HCT116 (cell line): ENCODE results near the gene RAP2A. TPM values are rescaled to one million over a fixed set of nuclear protein-coding genes. Genes with fewer than 3 reads are reported as not detected.

ENCODE experiments used
- ATAC-seq: fragments of 200-7000 bp; cut with Tn5 transposase; 2 replicates; pipeline ENCODE4 v1.9.1; 2020; ENCODE audit warnings: mild to moderate bottlenecking, moderate library complexity
- BruUV-seq: library from RNA; stranded (reverse); fragments of 400-500 nt; replicated peaks from 2 replicates; lab custom pipeline; 2021; lab: Mats Ljungman, UMichigan
- CTCF ChIA-PET: fragments of 300-600 bp; sonication (Branson Sonifier 250); formaldehyde crosslinking; loops from one replicate; lab custom pipeline; 2021; ENCODE audit warnings: antibody characterized with exemption; lab: Charles Lee
- POLR2A ChIA-PET: fragments of 300-600, 350-600 bp; sonication (Branson Sonifier 250); formaldehyde crosslinking; loops from one replicate; lab custom pipeline; 2021; ENCODE audit warnings: antibody characterized with exemption; lab: Charles Lee
- RAD21 ChIA-PET, 2 experiments: fragments of 300-600 bp; sonication (Branson Sonifier 250); formaldehyde crosslinking; loops; one replicate each; lab custom pipeline; 2023; ENCODE audit warnings: low total read pairs in 2 of 2; ENCODE audit not compliant: uncharacterized antibody in 2 of 2, unreplicated experiment in 2 of 2, low non-redundant PET in 1 of 2; lab: Charles Lee
- DNase-seq: peaks from one replicate; pipeline ENCODE4 v3.0.0-alpha.2; 2010; ENCODE audit warnings: low read depth, low spot score
- H2AFZ ChIP-seq: fragments of 200-600 bp; shearing (Covaris generic), sonication (generic); 2 replicates; pipeline ENCODE4 v1.6.1; 2017; ENCODE audit warnings: low read depth, mixed run types, mixed read lengths, antibody characterized with exemption, low read length; ENCODE audit not compliant: poor library complexity, severe bottlenecking
- H3K27ac ChIP-seq: 2 replicates; pipeline ENCODE4 v1.5.1; 2012; ENCODE audit warnings: low read depth, low read length
- H3K27me3 ChIP-seq: fragments of 200-600 bp; sonication (generic); 2 replicates; pipeline ENCODE4 v1.6.1; 2016; ENCODE audit warnings: mixed run types, low read length, mixed read lengths; ENCODE audit not compliant: insufficient read depth
- H3K36me3 ChIP-seq, 2 experiments: fragments of 200-500 bp in 1 of 2; fragments of 200-600 bp in 1 of 2; sonication (Bioruptor generic) in 1 of 2; sonication (generic) in 1 of 2; 2 replicates each; pipeline versions ENCODE4 v1.5.1 to v1.6.1; 2014 to 2016; ENCODE audit warnings: low read length in 2 of 2, inconsistent platforms in 1 of 2, mixed read lengths in 1 of 2, mixed run types in 1 of 2; ENCODE audit not compliant: insufficient read depth in 2 of 2, control insufficient read depth in 1 of 2
- H3K4me1 ChIP-seq, 2 experiments: fragments of 200-600 bp in 1 of 2; sonication (generic) in 1 of 2; 2 replicates each; pipeline versions ENCODE4 v1.5.1 to v1.6.1; 2012 to 2017; ENCODE audit warnings: low read length in 2 of 2, inconsistent platforms in 1 of 2, mild to moderate bottlenecking in 1 of 2, mixed read lengths in 1 of 2, mixed run types in 1 of 2, moderate library complexity in 1 of 2; ENCODE audit not compliant: insufficient read depth in 2 of 2, control insufficient read depth in 1 of 2
- H3K4me2 ChIP-seq: fragments of 200-600 bp; sonication (generic); 2 replicates; pipeline ENCODE4 v1.6.1; 2017; ENCODE audit warnings: mixed run types, low read length, mixed read lengths
- H3K4me3 ChIP-seq, 2 experiments: fragments of 200-600 bp in 1 of 2; sonication (generic) in 1 of 2; replicated peaks in 1 of 2; 2 replicates each; pipeline ENCODE4 v1.5.1; 2011 to 2016; ENCODE audit warnings: low read length in 2 of 2, control low read depth in 1 of 2, low read depth in 1 of 2, mild to moderate bottlenecking in 1 of 2, mixed read lengths in 1 of 2, mixed run types in 1 of 2
- H3K79me2 ChIP-seq: fragments of 200-600 bp; sonication (generic); 2 replicates; pipeline ENCODE4 v1.6.1; 2017; ENCODE audit warnings: mild to moderate bottlenecking, mixed run types, low read length, moderate library complexity, mixed read lengths; ENCODE audit not compliant: insufficient read depth
- H3K9ac ChIP-seq: fragments of 200-600 bp; sonication (generic); 2 replicates; pipeline ENCODE4 v1.6.1; 2016; ENCODE audit warnings: low read length, mixed read lengths
- H3K9me2 ChIP-seq: fragments of 200-600 bp; sonication (generic), shearing (Covaris generic); 2 replicates; pipeline ENCODE4 v1.6.1; 2017; ENCODE audit warnings: mixed run types, mild to moderate bottlenecking, moderate library complexity; ENCODE audit not compliant: insufficient read depth
- H3K9me3 ChIP-seq, 2 experiments: fragments of 200-500 bp in 1 of 2; fragments of 200-600 bp in 1 of 2; sonication (Bioruptor generic) in 1 of 2; sonication (generic) in 1 of 2; 2 replicates each; pipeline ENCODE4 v1.6.1; 2014 to 2017; ENCODE audit warnings: low read length in 2 of 2, mixed read lengths in 2 of 2, inconsistent platforms in 1 of 2, low read depth in 1 of 2, mild to moderate bottlenecking in 1 of 2, mixed run types in 1 of 2, moderate library complexity in 1 of 2; ENCODE audit not compliant: control insufficient read depth in 1 of 2, insufficient read depth in 1 of 2
- H4K20me1 ChIP-seq: fragments of 200-600 bp; sonication (generic), shearing (Covaris generic); 2 replicates; pipeline ENCODE4 v1.6.1; 2017; ENCODE audit warnings: mixed run types, mild to moderate bottlenecking, moderate library complexity; ENCODE audit not compliant: insufficient read depth
- CBX3 ChIP-seq: IDR thresholded peaks from 2 replicates; pipeline ENCODE4 v1.6.1; 2012; ENCODE audit warnings: low read depth
- CEBPB ChIP-seq: IDR thresholded peaks from 2 replicates; pipeline ENCODE4 v1.6.1; 2012; ENCODE audit warnings: low read depth
- EGR1 ChIP-seq: IDR thresholded peaks from 2 replicates; pipeline ENCODE4 v1.6.1; 2012; ENCODE audit warnings: low read depth
- ELF1 ChIP-seq: IDR thresholded peaks from 2 replicates; pipeline ENCODE4 v1.6.1; 2012; ENCODE audit warnings: low read depth, borderline replicate concordance
- EZH2 ChIP-seq: fragments of 200-600 bp; sonication (generic); IDR thresholded peaks from 2 replicates; pipeline ENCODE4 v1.6.1; 2017; ENCODE audit warnings: antibody characterized with exemption, mixed run types
- EZH2phosphoT487 ChIP-seq: fragments of 200-600 bp; IDR thresholded peaks from 2 replicates; pipeline ENCODE4 v1.6.1; 2018; ENCODE audit warnings: antibody characterized with exemption, borderline replicate concordance
- FOSL1 ChIP-seq: IDR thresholded peaks from 2 replicates; pipeline ENCODE4 v1.6.1; 2012; ENCODE audit warnings: low read depth
- JUND ChIP-seq: IDR thresholded peaks from 2 replicates; pipeline ENCODE4 v1.6.1; 2012
- MAX ChIP-seq: IDR thresholded peaks from 2 replicates; pipeline ENCODE4 v1.6.1; 2012
- POLR2A ChIP-seq: IDR thresholded peaks from 2 replicates; pipeline ENCODE4 v1.7.0; 2011; ENCODE audit warnings: borderline replicate concordance; ENCODE audit not compliant: insufficient read depth, insufficient read length; ENCODE audit errors: extremely low read depth
- POLR2AphosphoS5 ChIP-seq: IDR thresholded peaks from 2 replicates; pipeline ENCODE4 v1.6.1; 2011; ENCODE audit warnings: mild to moderate bottlenecking, low read depth, low read length, moderate library complexity
- RAD21 ChIP-seq: IDR thresholded peaks from 2 replicates; pipeline ENCODE4 v1.6.1; 2012; ENCODE audit warnings: low read depth, mild to moderate bottlenecking
- REST ChIP-seq: IDR thresholded peaks from 2 replicates; pipeline ENCODE4 v1.6.1; 2012; ENCODE audit warnings: low read depth
- SIN3A ChIP-seq: IDR thresholded peaks from 2 replicates; pipeline ENCODE4 v1.6.1; 2012; ENCODE audit warnings: low read depth
- SP1 ChIP-seq: IDR thresholded peaks from 2 replicates; pipeline ENCODE4 v1.6.1; 2012; ENCODE audit warnings: low read depth
- SRF ChIP-seq: IDR thresholded peaks from 2 replicates; pipeline ENCODE4 v1.6.1; 2012; ENCODE audit warnings: low read depth
- TCF7L2 ChIP-seq: IDR thresholded peaks from 2 replicates; pipeline ENCODE4 v1.7.0; 2011; ENCODE audit warnings: borderline replicate concordance, inconsistent platforms; ENCODE audit not compliant: insufficient read depth, insufficient read length; ENCODE audit errors: extremely low read depth
- ZBTB33 ChIP-seq: IDR thresholded peaks from 2 replicates; pipeline ENCODE4 v1.6.1; 2011; ENCODE audit warnings: mild to moderate bottlenecking, low read length, moderate library complexity; ENCODE audit not compliant: insufficient replicate concordance; ENCODE audit errors: extremely low read depth
- ZNF274 ChIP-seq: fragments of 200-500 bp; sonication (Bioruptor generic); IDR thresholded peaks from 2 replicates; pipeline ENCODE4 v1.6.1; 2014; ENCODE audit warnings: mild to moderate bottlenecking, low read depth, low read length, inconsistent platforms
- intact Hi-C: fragments of 100-400 bp; cut with micrococcal nuclease; formaldehyde crosslinking; loops from 2 replicates; pipeline ENCODE4 v1.10.0; 2022
- total RNA-seq: library from RNA; stranded (reverse); gene quantifications from one replicate; pipeline ENCODE4 v1.2.1, GENCODE V29; 2021; ENCODE audit not compliant: unreplicated experiment
- TF ChIP-seq, protein P1 (sequence below), 3 experiments: fragments of 200-600 bp in 1 of 3; sonication (generic) in 1 of 3; IDR thresholded peaks in 2 of 3; conservative IDR thresholded peaks in 1 of 3; 2 replicates each; pipeline ENCODE4 v1.5.1; 2012 to 2017; ENCODE audit warnings: low read depth in 2 of 3, low read length in 2 of 3, antibody characterized with exemption in 1 of 3, borderline replicate concordance in 1 of 3, control low read depth in 1 of 3, mild to moderate bottlenecking in 1 of 3, mixed read lengths in 1 of 3, mixed run types in 1 of 3, moderate library complexity in 1 of 3; ENCODE audit not compliant: insufficient read depth in 1 of 3

The RAP2A gene
- total RNA-seq, 1 experiment from 2014 or later = 27.6 TPM

GRCh38 chr13:97435323-97435722 lies 1.4 kb downstream of the RAP2A start:
- H3K4me3 ChIP-seq = peak overlapping the region; percentile 59 to 71
- DNase-seq = no peak
- no TSS peak for BruUV-seq
- POLR2A ChIA-PET = no interaction called here
- no peaks in the 10 kb centered on the region for H3K36me3 ChIP-seq
- no peaks in the 10 kb centered on the region for H3K9me3 ChIP-seq
- no peak for ATAC-seq
- no peak overlapping the region for H3K27ac ChIP-seq
- TF ChIP-seq RAD21 (no peak), REST (no peak), EGR1 (no peak), SRF (no peak), TCF7L2 (no peak), SIN3A (no peak), EZH2phosphoT487 (no peak), ZBTB33 (no peak), POLR2AphosphoS5 (no peak), EZH2 (no peak), MAX (no peak), FOSL1 (no peak), ZNF274 (no peak), JUND (no peak), POLR2A (no peak), SP1 (no peak), ELF1 (no peak), CEBPB (no peak), CBX3 (no peak)
- TF ChIP-seq, protein P1, sequence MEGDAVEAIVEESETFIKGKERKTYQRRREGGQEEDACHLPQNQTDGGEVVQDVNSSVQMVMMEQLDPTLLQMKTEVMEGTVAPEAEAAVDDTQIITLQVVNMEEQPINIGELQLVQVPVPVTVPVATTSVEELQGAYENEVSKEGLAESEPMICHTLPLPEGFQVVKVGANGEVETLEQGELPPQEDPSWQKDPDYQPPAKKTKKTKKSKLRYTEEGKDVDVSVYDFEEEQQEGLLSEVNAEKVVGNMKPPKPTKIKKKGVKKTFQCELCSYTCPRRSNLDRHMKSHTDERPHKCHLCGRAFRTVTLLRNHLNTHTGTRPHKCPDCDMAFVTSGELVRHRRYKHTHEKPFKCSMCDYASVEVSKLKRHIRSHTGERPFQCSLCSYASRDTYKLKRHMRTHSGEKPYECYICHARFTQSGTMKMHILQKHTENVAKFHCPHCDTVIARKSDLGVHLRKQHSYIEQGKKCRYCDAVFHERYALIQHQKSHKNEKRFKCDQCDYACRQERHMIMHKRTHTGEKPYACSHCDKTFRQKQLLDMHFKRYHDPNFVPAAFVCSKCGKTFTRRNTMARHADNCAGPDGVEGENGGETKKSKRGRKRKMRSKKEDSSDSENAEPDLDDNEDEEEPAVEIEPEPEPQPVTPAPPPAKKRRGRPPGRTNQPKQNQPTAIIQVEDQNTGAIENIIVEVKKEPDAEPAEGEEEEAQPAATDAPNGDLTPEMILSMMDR (IDR thresholded peaks at IDR 0.05 in 2 of 3, conservative IDR thresholded peaks at IDR 0.05 in 1 of 3; ENCODE audit: borderline replicate concordance in 1 of 3, insufficient read depth in 1 of 3, low read depth in 2 of 3, low read length in 2 of 3) = no peak
- TF ChIP-seq, all 23 proteins: peak for 0
- Histone ChIP-seq H2AFZ (no peak overlapping the region), H3K9ac (peak overlapping the region; percentile 67), H4K20me1 (no peaks in the 10 kb centered on the region), H3K79me2 (peaks cover 22% of the 10 kb centered on the region), H3K4me1 (peaks cover 7 to 20% of the 10 kb centered on the region in 2 experiments), H3K27me3 (no peaks in the 10 kb centered on the region), H3K9me2 (no peaks in the 10 kb centered on the region), H3K4me2 (peak overlapping the region; percentile 91)
- intact Hi-C loops = loop anchor here (10.0 kb wide), 1 partner anchor 539 kb away; no protein-coding TSS in a partner anchor
- CTCF ChIA-PET = no interaction called here
- RAD21 ChIA-PET = interaction anchor here in 1 of 2 experiments (0.7 kb wide), 1 partner anchor 27 kb away, joined by 5 read pairs; no protein-coding TSS in a partner anchor
